Fibroblast of lung (primary cell): ENCODE results near the gene SMC1B. TPM values are rescaled to one million over a fixed set of nuclear protein-coding genes. Genes with fewer than 3 reads are reported as not detected.

ENCODE experiments used
- DNase-seq, 2 donors: peaks; one replicate each; pipeline versions ENCODE4 v3.0.0 to v3.0.0-alpha.2; 2010; ENCODE audit warnings: low read depth in 2 of 2
- H2AFZ ChIP-seq: 2 replicates; pipeline ENCODE4 v1.5.1; 2012; ENCODE audit warnings: low read length, control low read depth, inconsistent platforms
- H3K27ac ChIP-seq: 2 replicates; pipeline ENCODE4 v1.5.1; 2011; ENCODE audit warnings: low read length, control low read depth; ENCODE audit not compliant: insufficient read depth
- H3K27me3 ChIP-seq: 2 replicates; pipeline ENCODE4 v1.5.1; 2011; ENCODE audit warnings: mild to moderate bottlenecking, low read length; ENCODE audit not compliant: control insufficient read depth, insufficient read depth
- H3K36me3 ChIP-seq: 2 replicates; pipeline ENCODE4 v1.5.1; 2011; ENCODE audit warnings: low read length; ENCODE audit not compliant: control insufficient read depth, insufficient read depth
- H3K4me1 ChIP-seq: 2 replicates; pipeline ENCODE4 v1.5.1; 2011; ENCODE audit warnings: low read length; ENCODE audit not compliant: control insufficient read depth, insufficient read depth; ENCODE audit errors: extremely low read depth
- H3K4me2 ChIP-seq: 2 replicates; pipeline ENCODE4 v1.5.1; 2011; ENCODE audit warnings: low read length, control low read depth; ENCODE audit not compliant: insufficient read depth; ENCODE audit errors: extremely low read depth
- H3K4me3 ChIP-seq, 4 experiments: fragments of 200-600 bp in 1 of 4; sonication (generic) in 1 of 4; replicated peaks in 1 of 4; 2 replicates each; pipeline ENCODE4 v1.5.1; 2011 to 2016; ENCODE audit warnings: low read length in 4 of 4, low read depth in 3 of 4, mild to moderate bottlenecking in 3 of 4, control low read depth in 2 of 4, inconsistent platforms in 1 of 4, mixed read lengths in 1 of 4; ENCODE audit not compliant: insufficient read depth in 1 of 4; ENCODE audit errors: control extremely low read depth in 1 of 4
- H3K79me2 ChIP-seq: 2 replicates; pipeline ENCODE4 v1.5.1; 2012; ENCODE audit warnings: mild to moderate bottlenecking, low read length, inconsistent platforms; ENCODE audit not compliant: control insufficient read depth, insufficient read depth
- H3K9ac ChIP-seq: 2 replicates; pipeline ENCODE4 v1.5.1; 2011; ENCODE audit warnings: mild to moderate bottlenecking, low read length, control low read depth; ENCODE audit not compliant: insufficient read depth
- H3K9me3 ChIP-seq: 2 replicates; pipeline ENCODE4 v1.5.1; 2012; ENCODE audit warnings: low read depth, low read length; ENCODE audit not compliant: control insufficient read depth, insufficient read depth
- H4K20me1 ChIP-seq: 2 replicates; pipeline ENCODE4 v1.5.1; 2011; ENCODE audit warnings: low read length; ENCODE audit not compliant: control insufficient read depth, insufficient read depth; ENCODE audit errors: extremely low read depth
- CTCF ChIP-seq, 2 donors: IDR thresholded peaks in 1 of 2; conservative IDR thresholded peaks in 1 of 2; 1 replicate in 1 of 2; 2 replicates in 1 of 2; pipeline ENCODE4 v1.5.1; 2011 to 2012; ENCODE audit warnings: low read length in 2 of 2, control low read depth in 1 of 2, inconsistent platforms in 1 of 2, low read depth in 1 of 2, mild to moderate bottlenecking in 1 of 2
- EZH2 ChIP-seq: IDR thresholded peaks from 2 replicates; pipeline ENCODE4 v1.5.1; 2012; ENCODE audit warnings: low read length, control low read depth, mild to moderate bottlenecking; ENCODE audit errors: missing control alignments
- polyA plus RNA-seq, 2 donors: library from polyadenylated mRNA; depleted of rRNA in 1 of 2; stranded (reverse) in 1 of 2; unstranded in 1 of 2; fragments of >200 nt; gene quantifications; 2 replicates each; pipeline ENCODE4 v1.2.1, GENCODE V29; 2011 to 2012; ENCODE audit warnings: missing spikeins in 1 of 2
- total RNA-seq: library from RNA; depleted of rRNA; stranded (reverse); fragments of >200 nt; gene quantifications from 2 replicates; pipeline ENCODE4 v1.2.1, GENCODE V29; 2014

Gene SMC1B
- total and polyA plus RNA-seq, 2 donors (not counting 1 experiment from before 2014, with no cell fraction given), result not detected

DNA sequence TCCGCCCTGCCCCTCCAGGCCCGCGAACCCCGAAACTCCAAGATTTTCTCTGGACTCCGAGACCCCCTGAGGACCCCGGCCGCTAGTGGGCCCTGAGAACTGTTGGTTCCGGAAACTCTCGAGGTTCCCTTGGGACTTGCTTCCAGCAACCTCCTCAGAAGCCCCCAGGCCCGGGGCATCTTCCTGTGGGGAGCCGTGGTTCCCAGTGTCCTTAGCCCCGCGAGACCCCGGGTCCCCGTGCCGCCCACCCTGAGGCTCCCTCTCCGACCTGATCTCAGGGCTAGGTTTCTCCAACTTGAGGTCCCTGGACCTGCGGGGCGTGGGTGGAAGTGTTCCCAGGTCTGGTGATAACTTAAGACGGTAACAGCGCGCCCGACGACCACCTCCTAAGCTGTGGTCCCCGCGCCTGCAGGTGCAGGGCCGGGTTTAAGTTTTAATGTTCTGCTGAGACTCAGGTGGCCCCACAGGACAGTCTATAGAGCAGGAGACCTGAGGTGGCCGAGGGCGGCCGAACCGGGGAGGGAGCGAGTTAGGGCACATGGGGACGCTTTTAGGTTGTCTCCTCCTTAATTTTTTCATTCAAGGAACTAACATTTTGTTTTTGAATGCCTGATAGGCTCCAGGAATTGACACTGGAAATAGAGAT, 102.9 kb downstream of the SMC1B start:
- peaks cover 10% of the 10 kb centered on the region for H3K79me2 ChIP-seq
- TF ChIP-seq CTCF (conservative IDR thresholded peaks at IDR 0.05 in 1 of 2, IDR thresholded peaks at IDR 0.05 in 1 of 2; ENCODE audit: low read depth in 1 of 2, low read length in 2 of 2), result no peak
- no peak for TF ChIP-seq EZH2

DNA sequence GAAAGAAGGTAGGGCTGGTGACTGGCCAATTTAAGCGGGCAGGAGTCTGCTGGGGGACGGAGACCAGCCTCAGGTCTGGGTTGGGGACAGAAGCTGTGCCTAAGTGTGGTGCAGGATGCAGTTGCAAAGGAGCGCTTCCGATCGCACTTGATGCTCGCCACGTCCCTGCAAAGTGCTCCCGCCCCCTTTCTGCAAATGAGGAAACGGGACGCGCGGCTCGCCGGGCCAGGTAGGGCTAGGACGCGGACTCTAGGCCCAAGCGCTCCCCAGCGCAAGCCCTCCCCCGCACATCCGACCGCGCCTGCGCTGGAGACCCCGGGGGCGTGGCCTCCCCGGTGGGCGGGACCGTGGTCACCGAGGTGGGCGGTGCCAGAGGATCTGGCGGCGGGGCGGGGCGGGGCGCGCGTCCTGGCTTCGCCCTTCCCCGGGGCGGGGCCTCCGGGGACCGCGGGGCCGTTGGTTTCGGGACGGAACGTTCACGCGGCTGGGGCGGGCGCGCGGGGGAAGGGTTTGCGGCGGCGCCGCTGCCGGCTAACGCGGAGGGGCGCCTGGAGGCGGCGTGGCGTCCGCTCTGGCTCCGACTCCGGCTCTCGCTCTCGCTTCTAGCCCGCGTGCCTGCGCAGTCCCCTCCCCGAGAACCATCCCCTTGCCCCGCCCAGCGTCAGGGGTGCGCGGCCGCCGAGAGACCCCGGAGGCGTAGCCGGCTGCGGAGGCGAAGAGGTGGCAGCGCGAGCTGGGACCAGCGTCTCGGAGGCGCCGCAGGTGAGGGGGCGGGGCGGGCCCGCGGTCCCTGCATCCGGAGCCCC, 103.8 kb downstream of the SMC1B start, which contains the start of gene FAM118A:
Gene FAM118A (plus strand): TSS at position 513 of the 806 bp plus-strand sequence. CDS start 12,446 bp downstream, outside the sequence.
- H3K9ac ChIP-seq, result peak within 1 kb of the TSS; percentile 76

More for the DNA sequence above, 102.9 kb downstream of the SMC1B start:
- Histone ChIP-seq H3K9ac (peak overlapping the region; percentile 76), H3K9me3 (no peaks in the 10 kb centered on the region), H4K20me1 (no peaks in the 10 kb centered on the region), H2AFZ (peak overlapping the region; percentile 9), H3K27ac (peak overlapping the region; percentile 61), H3K4me2 (peak overlapping the region; percentile 88), H3K4me1 (peaks cover 4% of the 10 kb centered on the region), H3K36me3 (no peaks in the 10 kb centered on the region), H3K27me3 (no peaks in the 10 kb centered on the region), H3K4me3 (peak overlapping the region; percentile 71 to 86 (median 80))
- DNase-seq, result no peak

More for the DNA sequence above, 103.8 kb downstream of the SMC1B start, which contains the start of gene FAM118A:
- Histone ChIP-seq H3K4me1 (peaks cover 4% of the 10 kb centered on the region), H3K4me2 (peak within 1 kb of the TSS; percentile 88), H2AFZ (peak within 1 kb of the TSS; percentile 84), H3K9me3 (no peaks in the 10 kb centered on the region), H3K27ac (peak within 1 kb of the TSS; percentile 61), H3K36me3 (no peaks in the 10 kb centered on the region), H3K4me3 (peak within 1 kb of the TSS; percentile 71 to 86 (median 80)), H3K79me2 (peaks cover 8% of the 10 kb centered on the region), H4K20me1 (no peaks in the 10 kb centered on the region), H3K27me3 (no peaks in the 10 kb centered on the region)
- TF ChIP-seq EZH2 (no peak), CTCF (conservative IDR thresholded peaks at IDR 0.05 in 1 of 2, IDR thresholded peaks at IDR 0.05 in 1 of 2; ENCODE audit: low read depth in 1 of 2, low read length in 2 of 2) (no peak)
- DNase-seq, result peak; percentile 82 to 90
